Measurements from ENCODE around the gene LPAR6. TPM values are rescaled to one million over a fixed set of nuclear protein-coding genes. Genes with fewer than 3 reads are reported as not detected.
"Not testable (repeated sequence)": the region's sequence is repeated elsewhere in the genome, so short reads cannot be mapped to it uniquely, and the experiment has no call there.

The LPAR6 gene, protein sequence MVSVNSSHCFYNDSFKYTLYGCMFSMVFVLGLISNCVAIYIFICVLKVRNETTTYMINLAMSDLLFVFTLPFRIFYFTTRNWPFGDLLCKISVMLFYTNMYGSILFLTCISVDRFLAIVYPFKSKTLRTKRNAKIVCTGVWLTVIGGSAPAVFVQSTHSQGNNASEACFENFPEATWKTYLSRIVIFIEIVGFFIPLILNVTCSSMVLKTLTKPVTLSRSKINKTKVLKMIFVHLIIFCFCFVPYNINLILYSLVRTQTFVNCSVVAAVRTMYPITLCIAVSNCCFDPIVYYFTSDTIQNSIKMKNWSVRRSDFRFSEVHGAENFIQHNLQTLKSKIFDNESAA
- total RNA-seq (10 to 100 TPM; 59.9 to 65.8 TPM), polyA plus RNA-seq (ENCODE audit: insufficient read length in 2 of 2) (10 to 100 TPM; 28.7 to 30.9 TPM)
- long read RNA-seq, donor 1, partial matches to known transcripts = 31 of 31 reads
- long read RNA-seq, donor 1, other reads (novel, unspliced or antisense) = 0 of 31 reads
- long read RNA-seq, donor 2, partial matches to known transcripts = 0 of 1 reads
- long read RNA-seq, donor 2, other reads (novel, unspliced or antisense) = 0 of 1 reads
- long read RNA-seq, donor 3, partial matches to known transcripts = 13 of 13 reads
- long read RNA-seq, donor 3, other reads (novel, unspliced or antisense) = 0 of 13 reads
- long read RNA-seq, donor 4, partial matches to known transcripts = 0 of 2 reads
- long read RNA-seq, donor 4, other reads (novel, unspliced or antisense) = 0 of 2 reads

DNA sequence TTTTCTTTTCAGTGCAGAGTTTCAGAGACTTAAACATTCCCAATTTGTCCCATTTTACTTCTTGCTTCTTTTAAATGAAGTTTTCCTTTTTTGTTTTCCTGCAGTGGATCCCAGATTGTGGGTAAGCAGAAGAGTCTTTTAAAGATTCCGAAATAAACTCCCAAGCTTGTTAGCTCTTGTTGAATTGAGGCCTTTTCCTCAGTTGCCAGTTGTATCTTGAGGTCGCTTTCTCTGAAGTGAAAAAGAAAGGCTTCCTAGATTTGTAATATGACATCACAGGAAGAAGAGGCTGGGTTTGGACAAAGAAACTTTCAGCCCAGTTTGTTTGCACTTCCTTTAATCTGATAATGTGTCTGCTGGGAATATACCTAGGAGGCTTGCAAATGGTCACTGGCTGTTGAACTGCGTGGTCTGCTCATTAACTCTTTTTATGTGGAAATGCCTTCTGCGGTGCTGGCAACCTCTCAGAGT is at the start of gene LPAR6:
TSS of gene LPAR6 (minus strand) at position 233 of the 471 bp plus-strand sequence. CDS start 690 bp downstream, outside the sequence.
- Histone ChIP-seq H3K36me3 (ENCODE audit: control insufficient read depth, insufficient read depth, low read length) (peaks cover 6% of the 10 kb centered on the region), H3K27ac (ENCODE audit: low read depth, low read length) (peak within 1 kb of the TSS; percentile 83), H3K4me3 (ENCODE audit: low read depth, low read length) (peak within 1 kb of the TSS; percentile 37), H3K4me1 (ENCODE audit: control insufficient read depth, insufficient read depth, low read length) (no peaks in the 10 kb centered on the region), H3K27me3 (ENCODE audit: control insufficient read depth, insufficient read depth, low read length) (no peaks in the 10 kb centered on the region), H3K9me3 (ENCODE audit: control insufficient read depth, insufficient read depth, low read length) (no peaks in the 10 kb centered on the region)
- 13% methylated on average over 1 of the region's 4 CpGs for WGBS (ENCODE audit: insufficient coverage)
- DNase-seq (ENCODE audit: low read depth in 4 of 6, low spot score in 6 of 6) = peak in 5 of 6 donors; percentile 28 to 71 (median 49)

DNA sequence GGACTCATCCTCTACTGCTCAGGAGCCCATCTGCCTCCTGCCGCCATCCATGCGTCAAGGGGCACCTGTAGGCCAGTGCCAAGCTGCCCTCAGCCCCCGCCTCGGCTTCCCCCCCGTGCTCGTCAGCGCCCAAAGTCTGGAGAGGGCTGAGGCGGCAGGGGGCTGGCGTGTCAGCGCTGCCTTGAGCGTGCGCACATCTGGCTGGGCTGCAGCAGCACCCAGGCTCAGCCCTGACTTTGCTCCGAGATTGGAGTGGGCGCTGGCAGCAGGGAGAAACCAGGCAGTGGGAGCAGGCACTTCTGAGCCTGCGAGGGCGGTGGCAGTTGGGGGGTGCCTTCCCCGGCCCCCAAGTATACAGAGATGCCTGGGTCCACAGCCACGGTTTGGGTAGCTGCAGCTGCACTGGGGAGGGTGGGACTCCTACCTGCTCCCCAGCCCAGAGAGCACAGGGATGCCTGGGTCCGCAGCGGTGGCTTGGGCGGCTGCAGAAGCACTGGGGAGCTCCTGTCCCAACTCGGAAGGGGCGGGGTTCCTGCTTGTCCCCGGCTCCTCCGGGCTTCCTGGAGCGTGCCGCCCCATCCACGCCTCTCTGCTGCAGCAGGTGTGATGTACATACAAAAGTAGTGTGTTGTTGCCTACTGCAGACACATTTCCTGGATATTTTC is 44.8 kb upstream of the LPAR6 start:
- Histone ChIP-seq H3K27me3 (ENCODE audit: control insufficient read depth, insufficient read depth, low read length) (no peaks in the 10 kb centered on the region), H3K4me3 (ENCODE audit: low read depth, low read length) (no peak overlapping the region), H3K4me1 (ENCODE audit: control insufficient read depth, insufficient read depth, low read length) (no peaks in the 10 kb centered on the region), H3K27ac (ENCODE audit: low read depth, low read length) (no peak overlapping the region), H3K9me3 (ENCODE audit: control insufficient read depth, insufficient read depth, low read length) (no peaks in the 10 kb centered on the region), H3K36me3 (ENCODE audit: control insufficient read depth, insufficient read depth, low read length) (peaks cover 22% of the 10 kb centered on the region)
- no peak for DNase-seq (ENCODE audit: low read depth in 4 of 6, low spot score in 6 of 6)
- 88% methylated on average over 23 of the region's 28 CpGs for WGBS (ENCODE audit: insufficient coverage)

DNA sequence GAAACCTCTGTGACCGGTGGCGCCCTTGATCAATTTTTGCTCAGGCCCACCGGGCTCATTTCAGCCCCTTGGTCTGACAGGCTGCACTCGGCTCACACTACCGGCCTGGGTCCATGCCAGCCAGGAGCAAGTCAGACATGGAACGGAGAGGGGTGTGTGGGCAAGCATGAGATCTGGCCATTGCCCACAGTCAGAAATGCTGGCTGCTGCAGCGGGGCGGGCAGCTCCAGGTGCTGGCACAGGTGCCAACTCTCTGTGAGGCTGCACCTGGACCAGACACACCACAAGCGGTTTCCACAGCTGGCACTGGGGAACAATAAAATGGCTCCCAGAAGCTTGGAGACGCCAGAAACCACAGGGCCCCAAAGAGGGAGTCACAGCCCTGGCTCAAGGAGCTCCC is 43.6 kb upstream of the LPAR6 start:
- H3K27me3 ChIP-seq (ENCODE audit: control insufficient read depth, insufficient read depth, low read length) = no peaks in the 10 kb centered on the region
- H3K4me1 ChIP-seq (ENCODE audit: control insufficient read depth, insufficient read depth, low read length) = no peaks in the 10 kb centered on the region
- H3K9me3 ChIP-seq (ENCODE audit: control insufficient read depth, insufficient read depth, low read length) = no peaks in the 10 kb centered on the region
- no peak overlapping the region for H3K4me3 ChIP-seq (ENCODE audit: low read depth, low read length)
- peaks cover 19% of the 10 kb centered on the region for H3K36me3 ChIP-seq (ENCODE audit: control insufficient read depth, insufficient read depth, low read length)
- WGBS (ENCODE audit: insufficient coverage) = 96% methylated on average over 10 of the region's 10 CpGs
- DNase-seq (ENCODE audit: low read depth in 4 of 6, low spot score in 6 of 6) = no peak
- H3K27ac ChIP-seq (ENCODE audit: low read depth, low read length) = no peak overlapping the region

DNA sequence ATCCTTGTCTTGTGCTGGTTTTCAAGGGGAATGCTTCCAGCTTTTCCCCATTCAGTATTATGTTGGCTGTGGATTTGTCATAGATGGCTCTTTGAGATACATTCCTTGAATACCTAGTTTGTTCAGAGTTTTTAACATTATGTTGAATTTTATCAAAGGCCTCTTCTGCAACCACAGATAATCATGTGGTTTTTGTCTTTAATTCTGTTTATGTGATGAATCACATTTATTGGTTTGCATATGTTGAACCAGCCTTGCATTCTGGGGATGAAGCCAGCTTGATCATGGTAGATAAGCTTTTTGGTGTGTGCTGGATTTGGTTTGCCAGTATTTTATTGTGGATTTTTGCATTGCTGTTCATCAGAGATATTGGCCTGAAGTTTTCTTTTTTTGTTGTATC is 38.3 kb upstream of the LPAR6 start:
- H3K4me1 ChIP-seq (ENCODE audit: control insufficient read depth, insufficient read depth, low read length); H3K4me3 ChIP-seq (ENCODE audit: low read depth, low read length); DNase-seq (ENCODE audit: low read depth in 4 of 6, low spot score in 6 of 6); H3K36me3 ChIP-seq (ENCODE audit: control insufficient read depth, insufficient read depth, low read length); H3K27ac ChIP-seq (ENCODE audit: low read depth, low read length); H3K27me3 ChIP-seq (ENCODE audit: control insufficient read depth, insufficient read depth, low read length); H3K9me3 ChIP-seq (ENCODE audit: control insufficient read depth, insufficient read depth, low read length): not testable (repeated sequence)

DNA sequence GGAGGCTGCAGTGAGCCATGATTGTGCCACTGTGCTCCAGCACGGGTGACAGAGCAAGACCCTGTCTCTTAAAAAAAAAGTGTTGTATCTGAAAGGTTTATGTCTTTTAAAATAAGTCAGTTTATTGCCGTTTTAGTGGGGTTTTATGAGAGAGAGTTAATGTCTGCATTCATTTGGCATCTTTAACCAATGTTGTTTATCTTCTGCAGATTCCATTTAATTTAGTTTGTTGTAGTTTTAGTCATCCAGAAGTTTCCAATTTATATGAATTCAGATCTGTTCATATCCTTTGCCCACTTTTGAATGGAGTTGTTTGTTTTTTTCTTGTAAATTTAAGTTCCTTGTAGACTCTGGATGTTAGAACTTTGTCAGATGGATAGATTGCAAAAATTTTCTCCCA is 36.7 kb upstream of the LPAR6 start:
- Histone ChIP-seq H3K4me1 (ENCODE audit: control insufficient read depth, insufficient read depth, low read length) (no peaks in the 10 kb centered on the region), H3K9me3 (ENCODE audit: control insufficient read depth, insufficient read depth, low read length) (no peaks in the 10 kb centered on the region), H3K27me3 (ENCODE audit: control insufficient read depth, insufficient read depth, low read length) (no peaks in the 10 kb centered on the region), H3K36me3 (ENCODE audit: control insufficient read depth, insufficient read depth, low read length) (no peaks in the 10 kb centered on the region), H3K4me3 (ENCODE audit: low read depth, low read length) (no peak overlapping the region), H3K27ac (ENCODE audit: low read depth, low read length) (no peak overlapping the region)
- DNase-seq (ENCODE audit: low read depth in 4 of 6, low spot score in 6 of 6) = no peak
- WGBS (ENCODE audit: insufficient coverage) = no CpG with 5 or more reads among the region's 2 CpGs

DNA sequence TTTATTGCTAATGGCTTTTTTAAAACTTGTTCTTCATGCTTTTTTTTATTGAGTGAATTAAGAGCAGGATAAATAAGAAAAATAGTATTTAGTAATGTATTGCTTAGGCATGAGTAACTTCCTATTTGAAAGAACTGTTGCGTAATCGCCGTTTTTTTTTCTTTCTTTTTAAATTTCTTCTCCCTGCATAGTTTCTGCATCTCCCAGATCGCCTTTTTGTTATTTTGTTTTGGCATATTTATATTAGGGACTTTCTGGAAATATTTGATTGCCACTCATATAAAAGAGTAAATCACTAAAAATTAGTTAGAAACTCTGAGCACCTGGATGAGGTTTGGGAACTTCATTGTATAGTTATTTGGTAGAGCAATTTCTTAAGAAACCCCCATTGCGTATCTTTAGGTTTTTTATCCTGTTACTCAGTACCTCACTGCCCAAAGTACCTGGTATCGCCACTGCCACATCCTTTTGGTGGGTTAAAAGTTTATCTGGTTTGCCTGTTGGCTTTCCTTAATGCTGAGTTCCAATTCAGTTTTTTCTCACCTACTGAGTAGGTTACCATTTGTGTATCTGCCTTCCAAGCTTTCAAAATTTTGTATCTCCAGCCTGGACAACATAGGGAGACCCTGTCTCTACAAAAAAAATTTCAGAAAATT is 36.2 kb upstream of the LPAR6 start:
- no peaks in the 10 kb centered on the region for H3K4me1 ChIP-seq (ENCODE audit: control insufficient read depth, insufficient read depth, low read length)
- no peaks in the 10 kb centered on the region for H3K27me3 ChIP-seq (ENCODE audit: control insufficient read depth, insufficient read depth, low read length)
- DNase-seq (ENCODE audit: low read depth in 4 of 6, low spot score in 6 of 6) = no peak
- no peaks in the 10 kb centered on the region for H3K9me3 ChIP-seq (ENCODE audit: control insufficient read depth, insufficient read depth, low read length)
- H3K36me3 ChIP-seq (ENCODE audit: control insufficient read depth, insufficient read depth, low read length) = no peaks in the 10 kb centered on the region
- no CpG with 5 or more reads among the region's 6 CpGs for WGBS (ENCODE audit: insufficient coverage)
- no peak overlapping the region for H3K4me3 ChIP-seq (ENCODE audit: low read depth, low read length)
- no peak overlapping the region for H3K27ac ChIP-seq (ENCODE audit: low read depth, low read length)

DNA sequence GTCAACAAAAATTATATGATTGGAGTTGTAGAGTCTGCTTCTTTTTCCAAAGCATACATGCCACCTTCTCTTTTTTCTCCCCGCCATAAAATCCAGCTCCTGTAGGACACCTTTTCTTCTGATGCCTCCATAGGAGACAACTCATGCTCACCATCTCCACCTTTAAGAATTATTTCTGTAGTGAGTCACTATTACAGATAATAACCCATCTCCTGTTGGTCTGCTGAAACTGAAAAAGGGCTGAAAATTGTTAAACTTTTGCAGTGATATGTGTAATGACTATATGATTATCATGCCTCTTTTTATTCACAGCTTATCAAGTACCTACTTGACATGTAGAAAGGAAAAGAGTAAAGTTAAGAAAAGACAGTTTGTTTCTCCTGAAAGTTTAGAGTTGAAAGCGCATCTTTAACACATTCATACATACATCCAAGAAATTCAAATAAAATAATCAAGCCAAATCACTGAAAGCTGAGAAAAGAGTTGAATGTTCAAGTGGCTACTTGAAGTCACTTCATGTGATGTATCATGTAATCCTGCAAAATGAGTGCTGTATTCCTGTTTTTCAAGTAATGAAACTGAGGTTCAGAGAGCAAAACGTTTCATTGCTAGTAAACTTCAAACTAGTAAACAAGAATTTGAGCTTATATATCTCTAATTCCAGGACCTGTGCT is 35.5 kb upstream of the LPAR6 start:
- H3K27ac ChIP-seq (ENCODE audit: low read depth, low read length) = no peak overlapping the region
- no peaks in the 10 kb centered on the region for H3K27me3 ChIP-seq (ENCODE audit: control insufficient read depth, insufficient read depth, low read length)
- no peaks in the 10 kb centered on the region for H3K9me3 ChIP-seq (ENCODE audit: control insufficient read depth, insufficient read depth, low read length)
- no CpG with 5 or more reads among the region's 3 CpGs for WGBS (ENCODE audit: insufficient coverage)
- DNase-seq (ENCODE audit: low read depth in 4 of 6, low spot score in 6 of 6) = no peak
- no peak overlapping the region for H3K4me3 ChIP-seq (ENCODE audit: low read depth, low read length)
- no peaks in the 10 kb centered on the region for H3K4me1 ChIP-seq (ENCODE audit: control insufficient read depth, insufficient read depth, low read length)
- H3K36me3 ChIP-seq (ENCODE audit: control insufficient read depth, insufficient read depth, low read length) = no peaks in the 10 kb centered on the region

DNA sequence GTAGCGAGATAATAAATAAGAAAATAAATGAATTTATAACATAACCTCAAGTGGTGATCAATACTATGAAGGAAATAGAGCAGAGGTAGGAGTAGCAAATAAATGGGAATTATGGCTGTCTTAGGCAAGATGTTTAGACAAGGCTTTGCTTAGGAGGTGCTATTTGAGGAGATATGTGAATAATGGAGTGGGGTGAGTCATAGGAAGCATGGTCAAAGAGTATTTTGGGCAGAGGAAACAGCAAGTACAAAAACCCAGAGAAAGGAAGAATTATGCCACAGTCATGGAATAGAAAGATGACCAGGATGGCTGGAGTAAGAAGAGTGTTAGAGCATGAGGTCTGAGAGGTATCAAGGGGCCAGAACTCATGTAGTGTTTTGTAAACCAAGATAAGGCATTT is 33.6 kb upstream of the LPAR6 start:
- Histone ChIP-seq H3K4me3 (ENCODE audit: low read depth, low read length) (no peak overlapping the region), H3K9me3 (ENCODE audit: control insufficient read depth, insufficient read depth, low read length) (no peaks in the 10 kb centered on the region), H3K36me3 (ENCODE audit: control insufficient read depth, insufficient read depth, low read length) (no peaks in the 10 kb centered on the region), H3K27ac (ENCODE audit: low read depth, low read length) (no peak overlapping the region), H3K27me3 (ENCODE audit: control insufficient read depth, insufficient read depth, low read length) (no peaks in the 10 kb centered on the region), H3K4me1 (ENCODE audit: control insufficient read depth, insufficient read depth, low read length) (no peaks in the 10 kb centered on the region)
- no peak for DNase-seq (ENCODE audit: low read depth in 4 of 6, low spot score in 6 of 6)
- no CpG with 5 or more reads among the region's 1 CpG for WGBS (ENCODE audit: insufficient coverage)

All from spinal cord (tissue), 10 donors.